Gastroesophageal sphincter (tissue), 3 donors: ENCODE results near the gene PPP2R1A.

Source experiments
- CTCF ChIP-seq, 4 experiments: fragments of 200-600 bp in 2 of 4; fragments of 450-650 bp in 2 of 4; sonication (generic) in 1 of 4; IDR thresholded peaks; one replicate each; pipeline ENCODE4 v1.5.1; 2017 to 2019; ENCODE audit warnings: antibody characterized with exemption in 4 of 4, mild to moderate bottlenecking in 2 of 4, moderate library complexity in 2 of 4
- POLR2A ChIP-seq, 2 donors: fragments of 450-650 bp; IDR thresholded peaks; one replicate each; pipeline ENCODE4 v1.6.1; 2017; ENCODE audit warnings: antibody characterized with exemption in 2 of 2, mild to moderate bottlenecking in 2 of 2, moderate library complexity in 1 of 2

- no peak for TF ChIP-seq CTCF (IDR thresholded peaks at IDR 0.05)
- TF ChIP-seq POLR2A (IDR thresholded peaks at IDR 0.05): no peak
Observed at GRCh38 chr19:52275988-52276387, 86.1 kb downstream of the PPP2R1A start.
